SK-N-SH (cell line): Measurements from ENCODE around the gene SETBP1. TPM values are rescaled to one million over a fixed set of nuclear protein-coding genes. Genes with fewer than 3 reads are reported as not detected.

ENCODE experiments used
- CTCF ChIA-PET: fragments of 300-600, 350-600 bp; formaldehyde crosslinking; extraction: SDS; loops from one replicate; lab custom pipeline; 2021; lab: Yijun Ruan, JAX
- POLR2A ChIA-PET: fragments of 350-600 bp; sonication (Branson Sonifier 250); formaldehyde crosslinking; extraction: SDS; loops from one replicate; lab custom pipeline; 2020; ENCODE audit warnings: antibody characterized with exemption, inconsistent platforms; lab: Yijun Ruan, JAX
- DNase-seq: peaks from one replicate; pipeline ENCODE4 v3.0.0; 2012
- H2AFZ ChIP-seq: fragments of 200-600 bp; sonication (generic); 2 replicates; pipeline ENCODE4 v1.8.1; 2016; ENCODE audit warnings: antibody characterized with exemption, mild to moderate bottlenecking, low read depth
- H3F3A ChIP-seq: fragments of 200-600 bp; sonication (generic); replicated peaks from 2 replicates; pipeline ENCODE3; 2016; ENCODE audit warnings: antibody characterized with exemption, mild to moderate bottlenecking; ENCODE audit not compliant: insufficient read depth
- H3K27ac ChIP-seq, 2 experiments: fragments of 200-500 bp in 1 of 2; fragments of 200-600 bp in 1 of 2; sonication (Bioruptor generic) in 1 of 2; sonication (generic), shearing (Covaris generic) in 1 of 2; 2 replicates each; pipeline versions ENCODE4 v1.5.1 to v1.6.1; 2014 to 2016; ENCODE audit warnings: low read depth in 2 of 2, inconsistent platforms in 1 of 2, low read length in 1 of 2, mild to moderate bottlenecking in 1 of 2, mixed read lengths in 1 of 2
- H3K27me3 ChIP-seq: fragments of 200-600 bp; sonication (generic), shearing (Covaris generic); 2 replicates; pipeline ENCODE4 v1.6.1; 2016; ENCODE audit warnings: mixed run types; ENCODE audit not compliant: insufficient read depth
- H3K36me3 ChIP-seq, 2 experiments: fragments of 200-500 bp in 1 of 2; fragments of 200-600 bp in 1 of 2; sonication (Bioruptor generic) in 1 of 2; sonication (generic) in 1 of 2; replicated peaks in 1 of 2; 2 replicates each; pipeline versions ENCODE3 to v1.5.1; 2014 to 2016; ENCODE audit warnings: low read length in 1 of 2, mild to moderate bottlenecking in 1 of 2; ENCODE audit not compliant: insufficient read depth in 2 of 2, control insufficient read depth in 1 of 2
- H3K4me1 ChIP-seq, 2 experiments: fragments of 200-500 bp in 1 of 2; fragments of 200-600 bp in 1 of 2; sonication (Bioruptor generic) in 1 of 2; sonication (generic), shearing (Covaris generic) in 1 of 2; 2 replicates each; pipeline versions ENCODE4 v1.5.1 to v1.6.1; 2014 to 2016; ENCODE audit warnings: low read depth in 1 of 2, low read length in 1 of 2, mixed run types in 1 of 2; ENCODE audit not compliant: insufficient read depth in 2 of 2, control insufficient read depth in 1 of 2
- H3K4me2 ChIP-seq: fragments of 200-600 bp; sonication (generic), shearing (Covaris generic); 2 replicates; pipeline ENCODE4 v1.6.1; 2017; ENCODE audit warnings: mixed run types
- H3K4me3 ChIP-seq, 2 experiments: fragments of 200-500 bp in 1 of 2; fragments of 200-600 bp in 1 of 2; sonication (Bioruptor generic) in 1 of 2; sonication (generic), shearing (Covaris generic) in 1 of 2; 2 replicates each; pipeline versions ENCODE4 v1.5.1 to v1.8.1; 2014 to 2016; ENCODE audit warnings: low read depth in 2 of 2, inconsistent platforms in 1 of 2, low read length in 1 of 2, mild to moderate bottlenecking in 1 of 2, mixed read lengths in 1 of 2, moderate library complexity in 1 of 2
- H3K79me2 ChIP-seq: fragments of 200-600 bp; sonication (generic); 2 replicates; pipeline ENCODE4 v1.8.1; 2017; ENCODE audit warnings: mild to moderate bottlenecking; ENCODE audit not compliant: insufficient read depth
- H3K9ac ChIP-seq: fragments of 200-600 bp; sonication (generic); 2 replicates; pipeline ENCODE4 v1.6.1; 2017; ENCODE audit warnings: mixed run types
- H3K9me2 ChIP-seq: fragments of 200-600 bp; sonication (generic); 2 replicates; pipeline ENCODE4 v1.6.1; 2017; ENCODE audit warnings: mixed run types
- H3K9me3 ChIP-seq: fragments of 200-600 bp; sonication (generic); 2 replicates; pipeline ENCODE4 v1.6.1; 2017; ENCODE audit warnings: mixed run types, mild to moderate bottlenecking, moderate library complexity
- H4K20me1 ChIP-seq: fragments of 200-600 bp; sonication (generic); 2 replicates; pipeline ENCODE4 v1.6.1; 2017; ENCODE audit warnings: mild to moderate bottlenecking, mixed run types; ENCODE audit not compliant: insufficient read depth
- ELF1 ChIP-seq: IDR thresholded peaks from 2 replicates; pipeline ENCODE4 v1.4.0; 2012
- FOSL2 ChIP-seq: IDR thresholded peaks from 2 replicates; pipeline ENCODE4 v1.4.0; 2012; ENCODE audit warnings: low read depth, mild to moderate bottlenecking, moderate library complexity, borderline replicate concordance
- FOXJ3 ChIP-seq: sonication (generic); formaldehyde crosslinking; IDR thresholded peaks from 2 replicates; pipeline ENCODE4 v1.5.1; 2020; ENCODE audit warnings: mild to moderate bottlenecking, missing genetic modification reagents
- GABPA ChIP-seq: IDR thresholded peaks from 2 replicates; pipeline ENCODE4 v1.4.0; 2012; ENCODE audit warnings: low read depth, mild to moderate bottlenecking
- MEF2A ChIP-seq: IDR thresholded peaks from 2 replicates; pipeline ENCODE4 v1.4.0; 2012; ENCODE audit warnings: low read depth, borderline replicate concordance
- NRF1 ChIP-seq: IDR thresholded peaks from 2 replicates; pipeline ENCODE4 v1.6.1; 2012; ENCODE audit warnings: low read depth, mild to moderate bottlenecking, low read length
- POLR2AphosphoS5 ChIP-seq: IDR thresholded peaks from 2 replicates; pipeline ENCODE4 v1.6.1; 2012; ENCODE audit warnings: low read depth, low read length
- RAD21 ChIP-seq: IDR thresholded peaks from 2 replicates; pipeline ENCODE4 v1.6.1; 2012; ENCODE audit warnings: mild to moderate bottlenecking, low read length
- RFX5 ChIP-seq: IDR thresholded peaks from 2 replicates; pipeline ENCODE4 v1.6.1; 2012; ENCODE audit warnings: mild to moderate bottlenecking, improper control_type of control experiment, low read length
- SIN3A ChIP-seq: IDR thresholded peaks from 2 replicates; pipeline ENCODE4 v1.6.1; 2012; ENCODE audit warnings: low read depth, mild to moderate bottlenecking, low read length, moderate library complexity, borderline replicate concordance
- TAF1 ChIP-seq: IDR thresholded peaks from 2 replicates; pipeline ENCODE4 v1.6.1; 2012; ENCODE audit warnings: low read depth, mild to moderate bottlenecking, low read length, moderate library complexity, borderline replicate concordance
- WGBS: methylation state at CpG from one replicate; pipeline ENCODE4 v1.1.6; 2017; ENCODE audit warnings: low lambda C conversion rate; 5-methylcytosine and 5-hydroxymethylcytosine counted together
- polyA plus RNA-seq, 3 experiments: library from polyadenylated mRNA; depleted of rRNA; stranded (reverse); fragments of >200 nt; gene quantifications; 2 replicates each; pipeline ENCODE4 v1.2.3, GENCODE V29; 2012
- TF ChIP-seq, protein P1 (sequence below): IDR thresholded peaks from 2 replicates; pipeline ENCODE4; 2012
- TF ChIP-seq, protein P2 (sequence below): IDR thresholded peaks from 2 replicates; pipeline ENCODE4 v1.4.0; 2012; ENCODE audit warnings: low read depth, borderline replicate concordance

SETBP1 gene
- polyA plus RNA-seq, 1 of the 3 experiments (the other 2 are of a cell fraction) = 3.0 TPM

DNA sequence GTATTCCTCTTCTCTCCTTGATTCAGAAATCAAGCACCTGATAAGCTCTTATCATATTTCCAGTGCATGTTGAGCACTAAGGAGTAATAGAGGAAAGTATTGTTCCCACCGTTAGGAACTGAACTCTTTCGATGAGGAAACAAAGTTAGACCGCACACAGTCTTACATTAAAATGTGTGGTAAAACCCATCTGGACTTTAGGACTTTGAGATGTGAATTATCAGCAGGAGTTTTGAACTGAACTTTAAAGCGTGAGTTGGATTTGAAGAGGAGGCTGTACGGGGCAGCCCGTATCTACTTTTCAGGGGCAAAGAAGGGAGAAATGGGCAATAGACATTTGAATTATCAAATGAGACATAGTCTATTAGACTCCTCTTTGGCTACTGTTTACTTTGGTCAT lies 134.4 kb downstream of the SETBP1 start:
- no peak overlapping the region for H3K27ac ChIP-seq
- no peak overlapping the region for H3K4me3 ChIP-seq
- H3K9me2 ChIP-seq = no peaks in the 10 kb centered on the region
- H3K4me2 ChIP-seq = no peak overlapping the region
- H3K9me3 ChIP-seq = no peaks in the 10 kb centered on the region
- H3K79me2 ChIP-seq = no peaks in the 10 kb centered on the region
- no peak for DNase-seq
- no peaks in the 10 kb centered on the region for H4K20me1 ChIP-seq
- H3K9ac ChIP-seq = no peak overlapping the region
- no peak for TF ChIP-seq MEF2A
- TF ChIP-seq, protein P1, sequence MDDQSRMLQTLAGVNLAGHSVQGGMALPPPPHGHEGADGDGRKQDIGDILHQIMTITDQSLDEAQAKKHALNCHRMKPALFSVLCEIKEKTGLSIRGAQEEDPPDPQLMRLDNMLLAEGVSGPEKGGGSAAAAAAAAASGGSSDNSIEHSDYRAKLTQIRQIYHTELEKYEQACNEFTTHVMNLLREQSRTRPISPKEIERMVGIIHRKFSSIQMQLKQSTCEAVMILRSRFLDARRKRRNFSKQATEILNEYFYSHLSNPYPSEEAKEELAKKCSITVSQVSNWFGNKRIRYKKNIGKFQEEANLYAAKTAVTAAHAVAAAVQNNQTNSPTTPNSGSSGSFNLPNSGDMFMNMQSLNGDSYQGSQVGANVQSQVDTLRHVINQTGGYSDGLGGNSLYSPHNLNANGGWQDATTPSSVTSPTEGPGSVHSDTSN = no peak
- no peak for TF ChIP-seq FOSL2
- no peak for TF ChIP-seq RFX5
- TF ChIP-seq FOXJ3 (CRISPR knock-in tag) = no peak
- no peak for TF ChIP-seq SIN3A
- TF ChIP-seq POLR2AphosphoS5 = no peak
- no peak for TF ChIP-seq RAD21
- no peak for TF ChIP-seq TAF1
- TF ChIP-seq NRF1 = no peak
- TF ChIP-seq, protein P2, sequence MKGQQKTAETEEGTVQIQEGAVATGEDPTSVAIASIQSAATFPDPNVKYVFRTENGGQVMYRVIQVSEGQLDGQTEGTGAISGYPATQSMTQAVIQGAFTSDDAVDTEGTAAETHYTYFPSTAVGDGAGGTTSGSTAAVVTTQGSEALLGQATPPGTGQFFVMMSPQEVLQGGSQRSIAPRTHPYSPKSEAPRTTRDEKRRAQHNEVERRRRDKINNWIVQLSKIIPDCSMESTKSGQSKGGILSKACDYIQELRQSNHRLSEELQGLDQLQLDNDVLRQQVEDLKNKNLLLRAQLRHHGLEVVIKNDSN = no peak
- TF ChIP-seq ELF1 = no peak
- TF ChIP-seq, all 33 proteins: peak for 0
- ChIA-PET CTCF (no interaction called here), POLR2A (no interaction called here)
- Histone ChIP-seq H3K36me3 (no peaks in the 10 kb centered on the region), H2AFZ (no peak overlapping the region), H3F3A (no peaks in the 10 kb centered on the region), H3K4me1 (no peaks in the 10 kb centered on the region; a peak in 1 of 4 replicates), H3K27me3 (no peaks in the 10 kb centered on the region)
- 97% methylated on average over 6 of the region's 6 CpGs for WGBS

DNA sequence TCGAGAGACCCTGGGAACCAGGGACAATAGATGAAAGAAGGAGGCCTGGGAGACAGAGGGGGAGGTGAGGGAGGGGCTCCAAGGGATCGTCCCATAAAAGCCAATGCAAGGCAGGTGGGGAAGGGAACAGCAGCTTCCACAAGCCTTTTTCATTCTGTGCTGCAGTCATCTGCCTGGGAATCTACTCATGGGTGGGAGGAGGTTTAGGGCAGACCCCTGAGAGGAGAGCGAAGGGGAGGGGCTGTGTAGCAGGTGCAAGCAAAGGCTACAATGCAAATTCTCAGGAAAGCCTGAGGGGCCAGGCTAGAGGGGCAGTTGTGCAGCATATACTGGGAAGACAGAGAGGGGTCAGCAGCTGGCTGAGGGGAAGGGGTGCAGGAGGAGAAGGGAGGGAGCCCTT lies 135.4 kb downstream of the SETBP1 start:
- Histone ChIP-seq H3K79me2 (no peaks in the 10 kb centered on the region), H4K20me1 (no peaks in the 10 kb centered on the region), H3K36me3 (no peaks in the 10 kb centered on the region), H3K4me1 (peaks cover 0 to 2% of the 10 kb centered on the region in 2 experiments; a peak in 1 of 4 replicates), H3K9me3 (no peaks in the 10 kb centered on the region), H3K9me2 (no peaks in the 10 kb centered on the region), H3K27ac (no peak overlapping the region), H3F3A (no peaks in the 10 kb centered on the region), H2AFZ (no peak overlapping the region), H3K9ac (no peak overlapping the region), H3K4me2 (no peak overlapping the region), H3K4me3 (no peak overlapping the region), H3K27me3 (no peaks in the 10 kb centered on the region)
- CTCF ChIA-PET = no interaction called here
- WGBS = 71% methylated on average over 3 of the region's 3 CpGs
- POLR2A ChIA-PET = no interaction called here
- TF ChIP-seq, protein P2 = no peak
- no peak for TF ChIP-seq GABPA
- DNase-seq = no peak
